Pancreas (tissue), 10 donors: ENCODE results near the gene ARHGEF3. TPM values are rescaled to one million over a fixed set of nuclear protein-coding genes. Genes with fewer than 3 reads are reported as not detected.

Source experiments
- ATAC-seq, 4 donors: fragments of 200-7000 bp; cut with Tn5 transposase; one replicate each; pipeline versions ENCODE4 v1.8.0 to v1.9.1; 2020; ENCODE audit warnings: mild to moderate bottlenecking in 4 of 4, moderate library complexity in 4 of 4
- DNase-seq, 6 donors: peaks; one replicate each; pipeline ENCODE4 v3.0.0-alpha.2; 2020
- FAIRE-seq: peaks from 2 replicates; lab custom pipeline; 2012; peaks lifted over from hg19 to GRCh38; lab: Jason Lieb, UNC
- H3K27ac ChIP-seq, 4 donors: fragments of 200-600 bp; sonication (generic); 1 replicate in 3 of 4; 2 replicates in 1 of 4; pipeline versions ENCODE4 v1.5.0 to v1.8.0; 2020
- H3K27me3 ChIP-seq, 4 donors: fragments of 200-600 bp; one replicate each; pipeline ENCODE4 v1.8.0; 2021
- H3K36me3 ChIP-seq, 3 donors: fragments of 200-600 bp; sonication (generic) in 1 of 3; one replicate each; pipeline versions ENCODE4 v1.5.0 to v1.8.0; 2020 to 2021
- H3K4me1 ChIP-seq, 3 donors: fragments of 200-600 bp; one replicate each; pipeline ENCODE4 v1.8.0; 2021
- H3K4me3 ChIP-seq, 4 donors: fragments of 200-600 bp; sonication (generic) in 2 of 4; one replicate each; pipeline versions ENCODE4 v1.5.0 to v1.8.0; 2020 to 2021
- H3K9me3 ChIP-seq, 4 donors: fragments of 200-600 bp; one replicate each; pipeline ENCODE4 v1.8.0; 2021
- CTCF ChIP-seq, 4 donors: fragments of 200-600 bp; sonication (generic) in 3 of 4; IDR thresholded peaks; one replicate each; pipeline versions ENCODE4 v1.5.0 to v1.8.0; 2021; ENCODE audit warnings: antibody characterized with exemption in 4 of 4
- WGBS, 2 donors: extraction: QIAGEN DNeasy Blood & Tissue Kit; methylation state at CpG; one replicate each; pipeline ENCODE4 v1.1.7; 2013; 5-methylcytosine and 5-hydroxymethylcytosine counted together
- intact Hi-C, 3 donors: fragments of 100-400 bp; cut with DNase I; formaldehyde crosslinking; loops; one replicate each; pipeline versions ENCODE4 v1.11.1 to v1.14.2; 2022
- polyA plus RNA-seq, 2 donors: library from polyadenylated mRNA; stranded (reverse); fragments of 200-250 nt; gene quantifications; one replicate each; pipeline ENCODE4 v1.2.3, GENCODE V29; 2013
- total RNA-seq, 6 donors: library from RNA; stranded (reverse); fragmentation: NEBNext Ultra II Directional in 4 of 6; extraction: Animal tissue kit (Norgen Biotek cat#: 25700) in 4 of 6; gene quantifications; one replicate each; pipeline versions ENCODE4 v1.2.1 to v1.2.4, GENCODE V29; 2021 to 2023
- donor health status: healthy with polysubstance abuse.
- donor health status: DM: no; HTN: no; CAD: no; lungs with moderate emphysema.
- donor health status: DM: no; HTN: no; CAD: no.
- donor health status: control.
- donor health status: control.
- donor health status: Bipolar disorder and iron deficiency.
- donor health status: DM: yes; HTN: yes; CAD: no.
- donor health status: DM: no; HTN: no; CAD: no.
- donor health status: DM: no; HTN: no; CAD: no.
- donor health status: DM: yes; HTN: yes; CAD: no.

ARHGEF3 gene
- total and polyA plus RNA-seq, 8 donors: 11.4 to 36.5 (median 25.6) TPM

- no peak for ATAC-seq
- Histone ChIP-seq H3K4me1 (peaks cover 0 to 3% (median 0%) of the 10 kb centered on the region in 3 donors), H3K9me3 (no peaks in the 10 kb centered on the region), H3K36me3 (no peaks in the 10 kb centered on the region), H3K27ac (no peak overlapping the region), H3K27me3 (no peaks in the 10 kb centered on the region), H3K4me3 (no peak overlapping the region)
- 77 to 87% methylated on average over 2 of the region's 2 CpGs for WGBS, 2 donors
- TF ChIP-seq CTCF (IDR thresholded peaks at IDR 0.05): no peak
- no peak for DNase-seq
- intact Hi-C loops: loop anchor here in 1 of 3 donors (10.0 kb wide), 1 partner anchor 172 kb away; no protein-coding TSS in a partner anchor
- no peak for FAIRE-seq
These were observed 11.3 kb upstream of the ARHGEF3 start for GRCh38 chr3:56812754-56813652.

- no peak for FAIRE-seq
- no peak for TF ChIP-seq CTCF (IDR thresholded peaks at IDR 0.05)
- 84% methylated on average over 5 of the region's 5 CpGs for WGBS, 2 donors
- Histone ChIP-seq H3K4me3 (no peak overlapping the region), H3K27ac (no peak overlapping the region), H3K36me3 (no peaks in the 10 kb centered on the region), H3K9me3 (no peaks in the 10 kb centered on the region), H3K27me3 (no peaks in the 10 kb centered on the region), H3K4me1 (peaks cover 0 to 3% (median 0%) of the 10 kb centered on the region in 3 donors)
- intact Hi-C loops: loop anchor here in 1 of 3 donors (10.0 kb wide), 1 partner anchor 173 kb away; no protein-coding TSS in a partner anchor
- no peak for DNase-seq
- no peak for ATAC-seq
These were observed 9.9 kb upstream of the ARHGEF3 start for GRCh38 chr3:56811546-56812202.

- ATAC-seq: peak in 3 of 4 donors; percentile 38 to 49 (median 46)
- no peak for FAIRE-seq
- Histone ChIP-seq H3K9me3 (no peaks in the 10 kb centered on the region), H3K27ac (no peak overlapping the region), H3K4me1 (peaks cover 0 to 3% (median 0%) of the 10 kb centered on the region in 3 donors), H3K36me3 (no peaks in the 10 kb centered on the region), H3K27me3 (no peaks in the 10 kb centered on the region), H3K4me3 (no peak overlapping the region)
- intact Hi-C loops: loop anchor here in 1 of 3 donors (10.0 kb wide), 1 partner anchor 174 kb away; no protein-coding TSS in a partner anchor
- no peak for TF ChIP-seq CTCF (IDR thresholded peaks at IDR 0.05)
- 54% methylated on average over 6 of the region's 6 CpGs for WGBS, 2 donors
- DNase-seq: no peak
These were observed 9.1 kb upstream of the ARHGEF3 start for GRCh38 chr3:56810577-56811545.

GRCh38 chr3:56806407-56806806 lies 4.7 kb upstream of the ARHGEF3 start:
- no peak for TF ChIP-seq CTCF (IDR thresholded peaks at IDR 0.05)
- Histone ChIP-seq H3K4me1 (peaks cover 0 to 5% (median 0%) of the 10 kb centered on the region in 3 donors), H3K27ac (no peak overlapping the region), H3K36me3 (no peaks in the 10 kb centered on the region), H3K9me3 (no peaks in the 10 kb centered on the region), H3K4me3 (no peak overlapping the region), H3K27me3 (no peaks in the 10 kb centered on the region)
- FAIRE-seq (no peak), DNase-seq (no peak), ATAC-seq (no peak)
- 89 to 93% methylated on average over 5 of the region's 5 CpGs for WGBS, 2 donors
- intact Hi-C loops: loop anchor here in 2 of 3 donors (5.0 to 10.0 kb wide), 3 partner anchors 102 to 176 kb away; no protein-coding TSS in a partner anchor
